SU-DHL-6 (cell line): ENCODE results near the gene TRMU.

ENCODE experiments used
- CTCF ChIP-seq: fragments of 200-600 bp; sonication (generic); IDR thresholded peaks from one replicate; pipeline ENCODE4 v1.5.1; 2017; ENCODE audit warnings: antibody characterized with exemption, mild to moderate bottlenecking, low read length, moderate library complexity; ENCODE audit not compliant: insufficient read depth, poor library complexity, severe bottlenecking
- EZH2phosphoT487 ChIP-seq: fragments of 200-600 bp; sonication (generic), shearing (Covaris generic); conservative IDR thresholded peaks from 2 replicates; pipeline ENCODE4 v1.6.1; 2018; ENCODE audit warnings: mild to moderate bottlenecking, antibody characterized with exemption, low read length, moderate library complexity, mixed read lengths

GRCh38 chr22:46373921-46374662, 38.6 kb downstream of the TRMU start:
- TF ChIP-seq CTCF, result no peak
- no peak for TF ChIP-seq EZH2phosphoT487
